ENCODE results near the gene LDAF1.
"Not testable (repeated sequence)": the region's sequence is repeated elsewhere in the genome, so short reads cannot be mapped to it uniquely, and the experiment has no call there.

Gene LDAF1

DNA sequence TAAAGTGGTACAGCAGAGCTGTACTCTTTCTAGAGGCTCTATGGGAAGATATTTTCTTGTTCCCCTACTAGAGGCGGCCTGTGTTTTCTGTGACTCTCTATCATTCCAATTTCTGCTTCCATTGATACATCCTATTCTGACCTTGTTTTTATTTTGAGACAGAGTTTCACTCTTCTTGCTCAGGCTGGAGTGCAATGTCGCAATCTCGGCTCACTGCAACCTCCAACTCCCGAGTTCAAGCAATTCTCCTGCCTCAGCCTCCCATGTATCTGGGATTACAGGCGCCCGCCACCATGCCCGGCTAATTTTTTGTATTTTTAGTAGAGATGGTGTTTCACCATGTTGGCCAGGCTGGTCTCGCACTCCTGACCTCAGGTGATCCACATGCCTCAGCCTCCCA lies 36.9 kb downstream of the LDAF1 start:
- DNase-seq (ENCODE audit: low read depth): not testable (repeated sequence)

GRCh38 chr16:21197112-21197511 lies 38.6 kb downstream of the LDAF1 start:
- DNase-seq (ENCODE audit: low read depth): no peak

GRCh38 chr16:21197621-21198020 lies 39.1 kb downstream of the LDAF1 start:
- DNase-seq (ENCODE audit: low read depth): no peak

DNA sequence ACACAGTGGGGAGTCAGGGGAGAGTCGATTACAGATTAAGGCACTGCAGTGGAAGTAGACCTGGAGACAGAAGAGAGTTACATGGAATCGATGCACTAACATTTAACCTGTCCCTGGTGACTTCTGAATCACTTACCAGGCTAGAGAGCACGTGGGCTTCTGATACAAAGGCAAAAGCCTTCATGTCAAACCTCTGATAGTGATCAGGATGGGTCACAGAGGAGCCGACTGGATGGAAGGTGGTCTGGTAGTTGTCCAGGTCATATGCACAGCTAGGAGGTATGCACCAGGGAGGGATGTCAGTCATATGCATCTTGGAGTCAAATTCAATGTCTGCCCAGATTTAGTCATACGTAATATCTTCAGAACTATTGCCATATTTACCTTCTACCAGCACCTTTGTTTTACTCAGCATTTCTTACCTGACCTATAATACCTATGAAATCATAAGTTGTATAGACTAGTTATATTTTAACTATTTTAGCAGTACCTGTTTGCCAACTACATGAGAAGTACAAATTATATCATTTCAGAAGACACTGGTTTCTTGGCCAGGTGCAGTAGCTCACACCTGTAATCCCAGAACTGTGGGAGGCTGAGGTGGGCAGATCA lies 41.2 kb downstream of the LDAF1 start:
- no peak for DNase-seq (ENCODE audit: low read depth)

DNA sequence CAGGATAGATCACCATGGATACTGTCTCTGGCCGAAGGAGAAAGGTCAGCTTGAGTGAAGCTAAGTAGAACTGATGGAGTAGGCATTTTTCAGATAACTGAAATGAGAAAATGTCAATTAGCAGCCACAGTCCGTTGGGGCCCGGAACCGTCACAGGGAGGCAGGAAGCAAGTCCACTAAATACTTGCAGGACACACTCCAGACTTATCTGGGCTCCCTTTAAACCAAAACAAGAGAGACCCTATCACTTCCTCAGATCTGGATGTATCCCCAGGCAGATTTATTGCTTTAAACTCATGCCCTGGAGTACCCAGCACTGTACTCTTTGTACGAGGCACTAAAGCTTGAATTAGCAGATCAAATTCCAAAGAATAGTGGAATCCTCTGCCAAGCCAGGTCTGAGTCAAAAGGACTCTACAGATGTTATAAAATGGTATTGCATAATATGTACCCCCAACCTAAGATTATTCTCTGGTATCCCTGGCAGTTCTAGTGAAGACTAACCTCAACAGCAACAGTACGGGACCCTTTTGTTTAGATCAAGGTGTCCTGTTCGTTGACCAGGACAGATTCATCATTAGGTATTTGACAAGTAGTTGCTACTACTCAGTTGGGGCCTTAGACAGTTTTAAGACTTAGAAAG lies 44.8 kb downstream of the LDAF1 start:
- DNase-seq (ENCODE audit: low read depth): no peak

GRCh38 chr16:21205303-21205702 lies 46.8 kb downstream of the LDAF1 start:
- no peak for DNase-seq (ENCODE audit: low read depth)

- no peak for DNase-seq (ENCODE audit: low read depth)
Observed at GRCh38 chr16:21206550-21206949, 48.1 kb downstream of the LDAF1 start.

DNA sequence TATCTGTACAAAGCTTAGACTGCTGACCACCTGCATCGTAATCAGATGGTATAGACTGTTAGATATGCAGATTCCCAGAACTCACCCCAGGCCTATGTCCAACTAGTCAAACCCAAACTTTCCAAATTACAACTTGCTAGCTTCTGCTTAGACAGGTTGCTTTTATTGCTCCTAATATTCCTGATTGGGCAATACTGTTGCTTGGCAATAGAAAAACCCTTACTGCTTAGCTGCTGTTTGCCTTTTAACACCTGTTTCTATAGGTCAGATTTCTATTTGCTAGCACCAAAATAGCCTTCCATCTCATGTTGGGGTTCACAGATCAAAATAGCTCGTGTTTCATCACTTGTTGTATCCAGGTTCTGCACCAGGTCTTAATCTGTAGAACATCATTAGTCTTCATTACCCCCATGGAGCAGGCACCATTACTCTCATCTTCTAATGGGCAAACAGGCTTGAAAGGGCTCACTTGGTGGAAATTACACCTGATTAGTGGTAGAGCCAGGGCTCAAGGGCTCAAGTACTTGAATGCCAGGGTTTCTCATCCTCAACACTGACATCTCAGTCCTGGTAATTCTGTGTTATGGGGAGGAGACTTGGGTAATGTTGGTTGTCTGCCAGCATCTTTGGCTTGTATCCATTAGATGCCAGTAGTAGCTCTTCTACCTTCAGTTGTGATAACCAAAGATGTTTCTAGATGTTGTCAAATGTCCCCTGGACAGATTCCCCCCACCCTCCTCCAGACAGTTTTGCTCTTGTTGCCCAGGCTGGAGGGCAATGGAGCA lies 50.2 kb downstream of the LDAF1 start:
- DNase-seq (ENCODE audit: low read depth): no peak

- no peak for DNase-seq (ENCODE audit: low read depth)
Observed at GRCh38 chr16:21211486-21211885, 53.0 kb downstream of the LDAF1 start, which contains the start of gene ZP2. Gene ZP2, minus strand, starts transcription at chr16:21211574. Its CDS starts 27 bp downstream, at chr16:21211547.

GRCh38 chr16:21214086-21214485 lies 55.6 kb downstream of the LDAF1 start:
- no peak for DNase-seq (ENCODE audit: low read depth)

DNA sequence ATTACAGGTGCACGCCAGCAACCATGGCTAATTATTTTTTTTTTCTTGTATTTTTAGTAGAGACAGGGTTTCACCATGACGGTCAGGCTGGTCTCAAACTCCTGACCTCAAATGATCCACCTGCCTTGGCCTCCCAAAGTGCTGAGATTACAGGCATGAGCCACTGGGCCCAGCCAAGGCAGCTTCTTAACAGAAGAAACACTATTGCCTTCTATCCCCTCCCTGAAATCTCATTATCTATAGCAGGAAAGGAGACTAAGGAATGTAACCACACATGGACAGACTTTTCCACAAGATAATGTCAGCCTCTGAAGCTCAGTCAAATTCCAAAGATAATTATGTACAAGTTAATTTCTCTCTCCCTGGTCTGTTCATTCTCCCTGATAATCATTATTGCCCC lies 58.6 kb downstream of the LDAF1 start:
- DNase-seq (ENCODE audit: low read depth): no peak

- no peak for DNase-seq (ENCODE audit: low read depth)
Observed at GRCh38 chr16:21218153-21218552, 59.7 kb downstream of the LDAF1 start.

DNA sequence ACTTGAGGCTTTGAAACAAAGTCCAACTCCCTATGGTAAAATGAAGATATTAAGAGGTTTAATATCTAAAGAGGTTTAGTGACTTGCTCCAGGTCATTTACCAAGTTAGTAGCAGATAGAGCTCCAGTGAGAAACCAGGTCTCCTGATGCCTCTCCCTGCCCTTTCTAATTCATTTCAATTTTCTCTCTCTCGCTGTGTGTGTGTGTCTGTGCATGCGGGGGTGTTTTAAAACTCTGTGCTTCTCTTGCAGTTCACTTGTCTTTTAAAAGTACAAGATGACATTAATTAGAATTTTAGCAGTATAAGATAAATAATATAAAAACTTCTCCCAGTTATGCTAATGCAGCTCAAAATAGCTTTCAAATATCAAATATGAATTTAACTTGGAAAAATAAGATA lies 61.1 kb downstream of the LDAF1 start:
- no peak for DNase-seq (ENCODE audit: low read depth)

- no peak for DNase-seq (ENCODE audit: low read depth)
Observed at GRCh38 chr16:21222495-21223337, 64.2 kb downstream of the LDAF1 start.

GRCh38 chr16:21223787-21224186 lies 65.3 kb downstream of the LDAF1 start:
- no peak for DNase-seq (ENCODE audit: low read depth)

DNA sequence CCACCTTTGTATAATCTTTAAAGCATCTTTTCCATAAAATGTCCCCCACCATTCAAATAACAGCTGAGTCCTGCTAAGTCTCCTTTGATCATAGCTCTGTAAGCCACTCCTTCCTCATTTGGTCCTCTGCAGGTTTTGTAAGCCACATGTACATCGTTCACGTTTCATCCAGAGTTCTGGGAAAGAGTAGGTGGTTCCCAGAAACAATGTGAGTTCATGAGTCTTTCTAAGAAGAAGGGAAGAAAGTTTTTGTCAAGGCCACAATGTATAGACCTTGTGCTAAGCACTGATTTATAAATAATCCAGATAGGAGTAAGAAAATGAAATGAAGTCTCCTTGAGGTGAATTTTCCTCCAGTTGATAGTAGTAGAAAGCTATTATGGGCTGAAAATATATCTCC lies 66.3 kb downstream of the LDAF1 start:
- DNase-seq (ENCODE audit: low read depth): no peak

GRCh38 chr16:21226749-21227148 lies 68.3 kb downstream of the LDAF1 start:
- DNase-seq (ENCODE audit: low read depth): no peak

DNA sequence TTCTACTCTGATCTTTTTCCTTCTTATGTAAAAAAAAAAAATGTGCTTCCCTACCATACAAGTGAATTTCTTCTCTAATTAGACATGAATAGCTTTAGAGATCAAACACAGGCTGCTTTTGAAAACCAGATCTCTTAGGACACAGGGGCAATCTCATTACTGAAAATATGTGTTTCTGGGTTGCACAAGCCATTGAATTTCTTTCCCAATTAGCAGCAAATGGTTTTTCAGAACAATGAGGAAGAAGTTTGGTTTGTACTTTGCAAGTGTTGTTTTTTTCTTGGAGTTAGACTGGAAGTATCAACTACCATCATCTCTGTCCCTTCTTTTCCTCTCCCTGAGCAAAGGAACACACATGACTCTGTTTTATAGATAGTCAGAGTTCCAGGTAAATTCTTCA lies 69.4 kb downstream of the LDAF1 start:
- no peak for DNase-seq (ENCODE audit: low read depth)

GRCh38 chr16:21228361-21228872 lies 69.9 kb downstream of the LDAF1 start:
- no peak for DNase-seq (ENCODE audit: low read depth)
